Calu3 (cell line): ENCODE results near the gene TMEM151B. TPM values are rescaled to one million over a fixed set of nuclear protein-coding genes. Genes with fewer than 3 reads are reported as not detected.
A peak's percentile ranks its signal among the peaks of the same experiment; 100 is the strongest.

Experiments used
- BruUV-seq: library from RNA; stranded (reverse); fragments of 400-500 nt; replicated peaks from 2 replicates; lab custom pipeline; 2021; lab: Mats Ljungman, UMichigan
- CTCF ChIA-PET: fragments of 300-600 bp; sonication (Branson Sonifier 250); formaldehyde crosslinking; loops from one replicate; lab custom pipeline; 2022; ENCODE audit warnings: antibody characterized with exemption; lab: Charles Lee
- DNase-seq: peaks from one replicate; pipeline ENCODE4 v3.0.0; 2022
- H3K27ac Mint-ChIP-seq: one replicate; pipeline ENCODE4 v1.8.0; 2022; ENCODE audit warnings: mixed read lengths; ENCODE audit not compliant: unreplicated experiment
- H3K27me3 Mint-ChIP-seq: one replicate; pipeline ENCODE4 v1.8.0; 2022; ENCODE audit warnings: mixed read lengths; ENCODE audit not compliant: unreplicated experiment
- H3K36me3 Mint-ChIP-seq: one replicate; pipeline ENCODE4 v1.8.0; 2022; ENCODE audit warnings: mild to moderate bottlenecking, moderate library complexity, mixed read lengths; ENCODE audit not compliant: insufficient read depth, unreplicated experiment
- H3K4me1 Mint-ChIP-seq: one replicate; pipeline ENCODE4 v1.8.0; 2022; ENCODE audit warnings: mild to moderate bottlenecking, low read depth, mixed read lengths; ENCODE audit not compliant: unreplicated experiment
- H3K4me3 Mint-ChIP-seq: one replicate; pipeline ENCODE4 v1.8.0; 2022; ENCODE audit warnings: mild to moderate bottlenecking, low read depth, moderate library complexity, mixed read lengths; ENCODE audit not compliant: unreplicated experiment
- H3K9me3 Mint-ChIP-seq: one replicate; pipeline ENCODE4 v1.8.0; 2022; ENCODE audit warnings: low read depth, mixed read lengths; ENCODE audit not compliant: unreplicated experiment
- CTCF ChIP-seq: fragments of 200-600 bp; IDR thresholded peaks from one replicate; pipeline ENCODE4 v1.8.0; 2022; ENCODE audit warnings: antibody characterized with exemption; ENCODE audit not compliant: unreplicated experiment
- intact Hi-C: fragments of 100-400 bp; cut with micrococcal nuclease; formaldehyde crosslinking; loops from one replicate; pipeline ENCODE4 v1.10.0; 2022; ENCODE audit not compliant: unreplicated experiment
- total RNA-seq: library from RNA; stranded (reverse); gene quantifications from 2 replicates; pipeline ENCODE4 v1.2.3, GENCODE V29; 2022

The TMEM151B gene
- total RNA-seq, 1 experiment from 2014 or later, result not detected

GRCh38 chr6:44222486-44223318, 47.5 kb upstream of the TMEM151B start:
- intact Hi-C loops, result no loop called here
- no peak for TF ChIP-seq CTCF
- Mint-ChIP-seq H3K4me1 (peaks cover 65% of the 10 kb centered on the region), H3K36me3 (peaks cover 38% of the 10 kb centered on the region), H3K27me3 (no peaks in the 10 kb centered on the region), H3K9me3 (no peaks in the 10 kb centered on the region), H3K27ac (no peak overlapping the region), H3K4me3 (peak overlapping the region; percentile 63)
- CTCF ChIA-PET, result interaction anchor here (1.3 to 2.7 kb wide), 5 partner anchors 15 to 126 kb away, joined by 4 to 12 read pairs (median 6); partner anchors contain the start of gene HSP90AB1
- BruUV-seq, result no TSS peak
- no peak for DNase-seq

- Mint-ChIP-seq H3K27ac (no peak within 1 kb of the TSS), H3K9me3 (no peaks in the 10 kb centered on the region), H3K4me1 (peaks cover 58% of the 10 kb centered on the region), H3K36me3 (peaks cover 35% of the 10 kb centered on the region), H3K4me3 (peak within 1 kb of the TSS; percentile 63), H3K27me3 (no peaks in the 10 kb centered on the region)
- intact Hi-C loops, result no loop called here
- no TSS peak for BruUV-seq
- peak; percentile 68 for TF ChIP-seq CTCF
- DNase-seq, result peak; percentile 91
- CTCF ChIA-PET, result interaction anchor here (0.5 to 2.7 kb wide), 8 partner anchors 12 to 1478 kb away, joined by 3 to 12 read pairs (median 6); partner anchors contain the start of genes HSP90AB1 and TBCC
Measured at GRCh38 chr6:44223319-44224028, 46.8 kb upstream of the TMEM151B start, which contains the start of gene SLC29A1. SLC29A1 (plus strand) TSS chr6:44223595; CDS start chr6:44227314, 3,719 bp downstream.

GRCh38 chr6:44224029-44224964, 46.0 kb upstream of the TMEM151B start:
- Mint-ChIP-seq H3K4me1 (peaks cover 54% of the 10 kb centered on the region), H3K27me3 (no peaks in the 10 kb centered on the region)

More at GRCh38 chr6:44224029-44224964, 46.0 kb upstream of the TMEM151B start:
- CTCF ChIA-PET, result interaction anchor here (0.5 to 2.7 kb wide), 12 partner anchors 10 to 1478 kb away, joined by 3 to 12 read pairs (median 6); partner anchors contain the start of genes HSP90AB1 and TBCC
- intact Hi-C loops, result no loop called here
- TSS peak; percentile 51 for BruUV-seq
- Mint-ChIP-seq H3K36me3 (peaks cover 33% of the 10 kb centered on the region), H3K4me3 (peak overlapping the region; percentile 63), H3K9me3 (no peaks in the 10 kb centered on the region), H3K27ac (no peak overlapping the region)
- DNase-seq, result peak; percentile 29
- no peak for TF ChIP-seq CTCF
